CD14-positive monocyte (primary cell): ENCODE measurements around the gene VSTM2B. TPM values are rescaled to one million over a fixed set of nuclear protein-coding genes. Genes with fewer than 3 reads are reported as not detected.
"Not testable (repeated sequence)": the region's sequence is repeated elsewhere in the genome, so short reads cannot be mapped to it uniquely, and the experiment has no call there.

Experiments
- DNase-seq, 3 donors: peaks; one replicate each; pipeline ENCODE4 v3.0.0-alpha.2; 2011 to 2022
- H2AFZ ChIP-seq: 2 replicates; pipeline ENCODE4 v1.6.0; 2012; ENCODE audit warnings: mild to moderate bottlenecking, low read depth, low read length, inconsistent platforms; ENCODE audit not compliant: insufficient read depth, poor library complexity, severe bottlenecking
- H3K27ac ChIP-seq, 2 donors: 1 replicate in 1 of 2; 2 replicates in 1 of 2; pipeline ENCODE4 v1.5.1; 2012 to 2013; ENCODE audit warnings: low read length in 2 of 2, control low read depth in 1 of 2, inconsistent platforms in 1 of 2, low read depth in 1 of 2, mild to moderate bottlenecking in 1 of 2
- H3K27me3 ChIP-seq, 2 donors: one replicate each; pipeline versions ENCODE4 v1.6.0 to v1.6.1; 2011 to 2013; ENCODE audit warnings: low read length in 2 of 2; ENCODE audit not compliant: control insufficient read depth in 2 of 2, insufficient read depth in 2 of 2
- H3K36me3 ChIP-seq, 2 donors: replicated peaks in 1 of 2; 1 replicate in 1 of 2; 2 replicates in 1 of 2; pipeline versions ENCODE4 v1.5.1 to v1.6.1; 2012 to 2013; ENCODE audit warnings: low read length in 2 of 2, control low read depth in 1 of 2, inconsistent platforms in 1 of 2, mild to moderate bottlenecking in 1 of 2; ENCODE audit not compliant: insufficient read depth in 2 of 2, control insufficient read depth in 1 of 2
- H3K4me1 ChIP-seq, 2 donors: 1 replicate in 1 of 2; 2 replicates in 1 of 2; pipeline versions ENCODE4 v1.5.1 to v1.6.1; 2012 to 2013; ENCODE audit warnings: low read length in 2 of 2, control low read depth in 1 of 2, inconsistent platforms in 1 of 2, mild to moderate bottlenecking in 1 of 2, moderate library complexity in 1 of 2; ENCODE audit not compliant: insufficient read depth in 2 of 2, control insufficient read depth in 1 of 2
- H3K4me2 ChIP-seq: replicated peaks from 2 replicates; pipeline ENCODE3; 2012; ENCODE audit warnings: low read length, moderate library complexity, mild to moderate bottlenecking; ENCODE audit not compliant: poor library complexity, severe bottlenecking; ENCODE audit errors: extremely low read depth
- H3K4me3 ChIP-seq, 3 experiments: fragments of 200-600 bp in 1 of 3; sonication (generic) in 1 of 3; replicated peaks in 1 of 3; 1 replicate in 2 of 3; 2 replicates in 1 of 3; pipeline ENCODE4 v1.5.1; 2011 to 2013; ENCODE audit warnings: low read length in 3 of 3, mild to moderate bottlenecking in 3 of 3, control low read depth in 2 of 3, low read depth in 2 of 3, inconsistent platforms in 1 of 3, moderate library complexity in 1 of 3
- H3K79me2 ChIP-seq: 2 replicates; pipeline ENCODE4 v1.6.0; 2012; ENCODE audit warnings: mild to moderate bottlenecking, control low read depth, inconsistent platforms, low read length, moderate library complexity; ENCODE audit not compliant: insufficient read depth
- H3K9ac ChIP-seq: 2 replicates; pipeline ENCODE4 v1.6.0; 2017; ENCODE audit warnings: low read length, mild to moderate bottlenecking; ENCODE audit not compliant: insufficient read depth, poor library complexity, severe bottlenecking
- H3K9me3 ChIP-seq, 2 donors: replicated peaks in 1 of 2; 1 replicate in 1 of 2; 2 replicates in 1 of 2; pipeline versions ENCODE4 v1.5.1 to v1.6.1; 2012 to 2013; ENCODE audit warnings: low read length in 2 of 2, control low read depth in 1 of 2; ENCODE audit not compliant: control insufficient read depth in 1 of 2, insufficient read depth in 1 of 2
- H4K20me1 ChIP-seq: 2 replicates; pipeline ENCODE4 v1.6.0; 2012; ENCODE audit warnings: mild to moderate bottlenecking, low read length, control low read depth, moderate library complexity; ENCODE audit not compliant: insufficient read depth
- H3K27ac Mint-ChIP-seq, 7 donors: one replicate each; pipeline ENCODE4 v1.8.0; 2020; ENCODE audit warnings: mild to moderate bottlenecking in 7 of 7, mixed read lengths in 7 of 7, moderate library complexity in 6 of 7, inconsistent platforms in 2 of 7
- H3K27me3 Mint-ChIP-seq, 3 donors: one replicate each; pipeline ENCODE4 v1.8.0; 2021 to 2022; ENCODE audit warnings: low read depth in 3 of 3, mild to moderate bottlenecking in 3 of 3, mixed read lengths in 3 of 3, moderate library complexity in 3 of 3, inconsistent platforms in 1 of 3
- H3K36me3 Mint-ChIP-seq, 2 donors: one replicate each; pipeline ENCODE4 v1.8.0; 2020; ENCODE audit warnings: mixed read lengths in 2 of 2, inconsistent platforms in 1 of 2, mild to moderate bottlenecking in 1 of 2
- H3K4me1 Mint-ChIP-seq: one replicate; pipeline ENCODE4 v1.8.0; 2020; ENCODE audit warnings: mild to moderate bottlenecking, mixed read lengths
- H3K4me3 Mint-ChIP-seq, 2 donors: one replicate each; pipeline ENCODE4 v1.8.0; 2020; ENCODE audit warnings: mild to moderate bottlenecking in 2 of 2, mixed read lengths in 2 of 2, moderate library complexity in 1 of 2
- H3K9me3 Mint-ChIP-seq, 7 donors: one replicate each; pipeline ENCODE4 v1.8.0; 2020 to 2022; ENCODE audit warnings: mixed read lengths in 7 of 7, mild to moderate bottlenecking in 6 of 7, moderate library complexity in 6 of 7, inconsistent platforms in 2 of 7
- WGBS: methylation state at CpG from one replicate; pipeline ENCODE4 v1.1.5; 2013; ENCODE audit warnings: missing lambda C conversion rate; ENCODE audit not compliant: insufficient coverage; 5-methylcytosine and 5-hydroxymethylcytosine counted together
- intact Hi-C, 2 donors: fragments of 100-400 bp; cut with micrococcal nuclease; formaldehyde crosslinking; loops; one replicate each; pipeline versions ENCODE4 v1.15.0 to v1.15.1; 2023
- polyA plus RNA-seq, 3 donors: library from polyadenylated mRNA; depleted of rRNA in 1 of 3; unstranded in 2 of 3; stranded (reverse) in 1 of 3; fragments of 300-500 nt in 2 of 3; fragments of >200 nt in 1 of 3; fragmentation: Illumina TruSeq in 2 of 3; gene quantifications; 1 replicate in 2 of 3; 2 replicates in 1 of 3; pipeline ENCODE4 v1.2.3, GENCODE V29; 2012 to 2021
- TF ChIP-seq, protein P1 (sequence below): fragments of 200-600 bp; IDR thresholded peaks from one replicate; pipeline ENCODE4 v1.8.0; 2022; ENCODE audit warnings: antibody characterized with exemption, mild to moderate bottlenecking

VSTM2B gene
- polyA plus RNA-seq, 3 donors, result not detected

DNA sequence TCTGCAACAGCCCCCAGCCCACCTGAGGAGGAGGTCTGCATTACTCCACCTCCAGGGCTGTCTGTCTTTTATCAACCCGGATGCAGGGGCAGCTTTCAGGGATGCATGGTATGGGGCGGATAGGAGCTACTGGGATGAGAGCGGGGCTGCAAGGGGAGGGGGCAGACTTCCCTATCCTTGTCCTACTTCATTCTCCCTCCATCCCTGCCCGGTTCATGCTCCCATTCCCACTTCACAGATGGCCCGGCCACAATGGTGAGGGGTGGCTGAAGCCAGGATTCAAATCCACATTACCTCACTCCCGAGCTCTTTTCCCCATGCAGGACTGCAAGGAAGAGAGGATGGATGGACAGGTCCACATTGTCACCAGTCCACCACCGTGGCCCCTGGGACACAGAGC lies 40.5 kb upstream of the VSTM2B start:
- H2AFZ ChIP-seq, result no peak overlapping the region
- H3K4me3 ChIP-seq, result no peak overlapping the region
- Mint-ChIP-seq H3K4me3 (no peak overlapping the region), H3K36me3 (no peaks in the 10 kb centered on the region), H3K27me3 (peaks cover 0 to 6% (median 2%) of the 10 kb centered on the region in 3 donors), H3K9me3 (peaks cover 11 to 21% (median 16%) of the 10 kb centered on the region in 7 donors), H3K27ac (no peak overlapping the region), H3K4me1 (no peaks in the 10 kb centered on the region)
- H3K36me3 ChIP-seq, result no peaks in the 10 kb centered on the region
- WGBS, result 80% methylated on average over 1 of the region's 7 CpGs
- peaks cover 12 to 18% of the 10 kb centered on the region in 2 donors for H3K9me3 ChIP-seq
- intact Hi-C loops, result no loop called here
- H4K20me1 ChIP-seq, result no peaks in the 10 kb centered on the region
- no peak overlapping the region for H3K4me2 ChIP-seq
- no peaks in the 10 kb centered on the region for H3K79me2 ChIP-seq
- H3K27ac ChIP-seq, result no peak overlapping the region
- no peaks in the 10 kb centered on the region for H3K27me3 ChIP-seq
- DNase-seq, result no peak
- H3K4me1 ChIP-seq, result no peaks in the 10 kb centered on the region
- TF ChIP-seq, protein P1, sequence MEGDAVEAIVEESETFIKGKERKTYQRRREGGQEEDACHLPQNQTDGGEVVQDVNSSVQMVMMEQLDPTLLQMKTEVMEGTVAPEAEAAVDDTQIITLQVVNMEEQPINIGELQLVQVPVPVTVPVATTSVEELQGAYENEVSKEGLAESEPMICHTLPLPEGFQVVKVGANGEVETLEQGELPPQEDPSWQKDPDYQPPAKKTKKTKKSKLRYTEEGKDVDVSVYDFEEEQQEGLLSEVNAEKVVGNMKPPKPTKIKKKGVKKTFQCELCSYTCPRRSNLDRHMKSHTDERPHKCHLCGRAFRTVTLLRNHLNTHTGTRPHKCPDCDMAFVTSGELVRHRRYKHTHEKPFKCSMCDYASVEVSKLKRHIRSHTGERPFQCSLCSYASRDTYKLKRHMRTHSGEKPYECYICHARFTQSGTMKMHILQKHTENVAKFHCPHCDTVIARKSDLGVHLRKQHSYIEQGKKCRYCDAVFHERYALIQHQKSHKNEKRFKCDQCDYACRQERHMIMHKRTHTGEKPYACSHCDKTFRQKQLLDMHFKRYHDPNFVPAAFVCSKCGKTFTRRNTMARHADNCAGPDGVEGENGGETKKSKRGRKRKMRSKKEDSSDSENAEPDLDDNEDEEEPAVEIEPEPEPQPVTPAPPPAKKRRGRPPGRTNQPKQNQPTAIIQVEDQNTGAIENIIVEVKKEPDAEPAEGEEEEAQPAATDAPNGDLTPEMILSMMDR, result no peak
- no peak overlapping the region for H3K9ac ChIP-seq

DNA sequence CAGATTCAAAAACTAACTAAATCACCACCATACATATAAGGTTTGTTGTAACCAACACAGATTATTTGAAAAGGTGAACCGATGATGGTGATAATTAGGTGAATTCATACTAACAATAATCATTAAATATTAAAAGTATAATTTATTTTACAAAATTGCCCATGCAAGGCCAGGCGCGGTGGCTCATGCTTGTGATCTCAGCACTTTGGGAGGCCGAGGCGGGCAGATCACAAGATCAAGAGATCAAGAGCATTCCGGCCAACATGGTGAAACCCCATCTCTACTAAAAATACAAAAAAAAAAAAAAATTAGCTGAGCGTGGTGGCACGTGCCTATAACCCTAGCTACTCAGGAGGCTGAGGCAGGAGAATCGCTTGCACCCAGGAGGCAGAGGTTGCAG lies 38.8 kb upstream of the VSTM2B start:
- H3K27me3 ChIP-seq, H3K79me2 ChIP-seq, intact Hi-C loops, H3K27ac Mint-ChIP-seq, H3K4me1 Mint-ChIP-seq, DNase-seq, H3K4me2 ChIP-seq, H3K4me1 ChIP-seq, H2AFZ ChIP-seq, H3K9me3 ChIP-seq, H3K4me3 Mint-ChIP-seq, H4K20me1 ChIP-seq, H3K36me3 Mint-ChIP-seq, H3K27me3 Mint-ChIP-seq, H3K4me3 ChIP-seq, H3K9me3 Mint-ChIP-seq, H3K36me3 ChIP-seq, H3K27ac ChIP-seq, H3K9ac ChIP-seq: not testable (repeated sequence)
- 80% methylated on average over 1 of the region's 9 CpGs for WGBS
